ENCODE results near the gene SECTM1.

The SECTM1 gene

DNA sequence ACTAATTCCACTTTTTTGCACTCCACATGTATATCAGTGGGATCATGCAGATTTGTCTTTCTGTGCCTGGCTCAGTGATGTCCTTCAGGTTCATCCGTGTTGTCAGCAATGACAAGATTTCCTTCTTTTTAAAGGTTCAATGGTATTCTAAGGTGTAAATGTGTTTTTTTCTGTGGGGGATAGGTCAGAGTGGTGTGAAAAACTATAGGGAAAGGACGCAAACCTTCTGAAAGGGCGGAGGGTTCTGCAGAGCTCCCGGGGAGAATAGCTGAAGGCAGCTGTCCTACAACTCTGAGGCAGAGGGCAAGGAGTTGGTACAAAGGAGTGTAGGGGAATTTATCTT lies 38.1 kb downstream of the SECTM1 start:
- CTCF ChIA-PET: interaction anchor here (0.6 kb wide), 1 partner anchor 83 kb away, joined by 5 read pairs; the partner anchor contains the start of gene CCDC57
- no peak for DNase-seq (ENCODE audit: extremely low spot score)
- POLR2A ChIA-PET: no interaction called here
- TF ChIP-seq TARDBP (IDR thresholded peaks at IDR 0.05) (no peak), BHLHE40 (IDR thresholded peaks at IDR 0.05; ENCODE audit: borderline replicate concordance) (no peak), ARNT (IDR thresholded peaks at IDR 0.05) (no peak), SUZ12 (IDR thresholded peaks at IDR 0.05) (no peak), HDGF (IDR thresholded peaks at IDR 0.05; ENCODE audit: borderline replicate concordance) (no peak), ZNF384 (IDR thresholded peaks at IDR 0.05) (no peak), CTBP1 (IDR thresholded peaks at IDR 0.05; ENCODE audit: borderline replicate concordance) (no peak), NFRKB (IDR thresholded peaks at IDR 0.05) (no peak), LEF1 (IDR thresholded peaks at IDR 0.05; ENCODE audit: borderline replicate concordance) (no peak), FOXK2 (IDR thresholded peaks at IDR 0.05) (no peak), FOXM1 (IDR thresholded peaks at IDR 0.05; ENCODE audit: borderline replicate concordance) (no peak), FOXA1 (IDR thresholded peaks at IDR 0.05) (no peak), ELF4 (IDR thresholded peaks at IDR 0.05) (no peak), L3MBTL2 (conservative IDR thresholded peaks at IDR 0.05) (no peak), SP1 (IDR thresholded peaks at IDR 0.05) (no peak)
- TF ChIP-seq, protein P1, sequence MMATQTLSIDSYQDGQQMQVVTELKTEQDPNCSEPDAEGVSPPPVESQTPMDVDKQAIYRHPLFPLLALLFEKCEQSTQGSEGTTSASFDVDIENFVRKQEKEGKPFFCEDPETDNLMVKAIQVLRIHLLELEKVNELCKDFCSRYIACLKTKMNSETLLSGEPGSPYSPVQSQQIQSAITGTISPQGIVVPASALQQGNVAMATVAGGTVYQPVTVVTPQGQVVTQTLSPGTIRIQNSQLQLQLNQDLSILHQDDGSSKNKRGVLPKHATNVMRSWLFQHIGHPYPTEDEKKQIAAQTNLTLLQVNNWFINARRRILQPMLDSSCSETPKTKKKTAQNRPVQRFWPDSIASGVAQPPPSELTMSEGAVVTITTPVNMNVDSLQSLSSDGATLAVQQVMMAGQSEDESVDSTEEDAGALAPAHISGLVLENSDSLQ (IDR thresholded peaks at IDR 0.05): no peak

DNA sequence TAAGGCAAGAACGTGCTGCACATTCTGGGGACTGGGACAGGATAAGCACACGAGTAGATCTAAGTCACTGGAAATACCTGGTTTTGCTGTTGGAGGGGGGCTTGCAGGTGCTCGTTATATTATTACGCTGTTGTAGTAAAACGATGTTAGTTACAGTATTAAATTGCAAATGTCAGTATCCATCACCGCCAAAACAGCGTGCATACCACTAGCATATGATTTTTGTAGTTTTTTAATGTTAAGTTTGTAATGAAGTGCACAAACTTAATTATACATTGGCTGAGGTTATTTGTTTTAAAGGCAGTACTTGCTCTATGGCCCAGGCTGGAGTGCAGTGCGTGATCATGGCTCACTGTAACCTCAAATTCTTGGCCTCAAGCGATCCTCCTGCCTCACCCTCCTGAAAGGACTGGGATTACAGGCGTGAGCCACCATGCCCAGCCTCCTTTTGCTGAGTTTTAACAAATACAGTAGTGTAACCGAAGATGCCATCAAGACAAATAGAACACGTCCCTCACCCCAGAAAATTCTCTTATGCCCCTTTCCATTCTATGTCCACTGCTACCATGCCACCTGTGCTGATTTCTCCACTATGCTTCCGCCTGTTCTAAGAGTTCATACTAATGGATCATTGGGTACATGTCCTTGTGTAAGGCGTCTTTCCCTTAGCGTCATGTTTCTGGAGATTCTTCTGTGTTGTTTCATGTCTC lies 39.3 kb downstream of the SECTM1 start:
- no peak for DNase-seq (ENCODE audit: extremely low spot score)
- no peak for TF ChIP-seq CTBP1 (IDR thresholded peaks at IDR 0.05; ENCODE audit: borderline replicate concordance)
- TF ChIP-seq FOXA1 (IDR thresholded peaks at IDR 0.05): no peak
- TF ChIP-seq NFRKB (IDR thresholded peaks at IDR 0.05): no peak
- TF ChIP-seq HDGF (IDR thresholded peaks at IDR 0.05; ENCODE audit: borderline replicate concordance): no peak
- TF ChIP-seq FOXM1 (IDR thresholded peaks at IDR 0.05; ENCODE audit: borderline replicate concordance): no peak
- no peak for TF ChIP-seq ZNF384 (IDR thresholded peaks at IDR 0.05)
- no peak for TF ChIP-seq FOXK2 (IDR thresholded peaks at IDR 0.05)
- TF ChIP-seq L3MBTL2 (conservative IDR thresholded peaks at IDR 0.05): no peak
- no peak for TF ChIP-seq SP1 (IDR thresholded peaks at IDR 0.05)
- TF ChIP-seq TARDBP (IDR thresholded peaks at IDR 0.05): no peak
- TF ChIP-seq ARNT (IDR thresholded peaks at IDR 0.05): no peak
- TF ChIP-seq BHLHE40 (IDR thresholded peaks at IDR 0.05; ENCODE audit: borderline replicate concordance): no peak
- TF ChIP-seq, protein P1 (IDR thresholded peaks at IDR 0.05): no peak
- ChIA-PET CTCF (interaction anchor here (0.7 kb wide), 1 partner anchor 56 kb away, joined by 3 read pairs; no protein-coding TSS in a partner anchor), POLR2A (interaction anchor here (1.0 kb wide), 1 partner anchor 51 kb away, joined by 3 read pairs; no protein-coding TSS in a partner anchor)

DNA sequence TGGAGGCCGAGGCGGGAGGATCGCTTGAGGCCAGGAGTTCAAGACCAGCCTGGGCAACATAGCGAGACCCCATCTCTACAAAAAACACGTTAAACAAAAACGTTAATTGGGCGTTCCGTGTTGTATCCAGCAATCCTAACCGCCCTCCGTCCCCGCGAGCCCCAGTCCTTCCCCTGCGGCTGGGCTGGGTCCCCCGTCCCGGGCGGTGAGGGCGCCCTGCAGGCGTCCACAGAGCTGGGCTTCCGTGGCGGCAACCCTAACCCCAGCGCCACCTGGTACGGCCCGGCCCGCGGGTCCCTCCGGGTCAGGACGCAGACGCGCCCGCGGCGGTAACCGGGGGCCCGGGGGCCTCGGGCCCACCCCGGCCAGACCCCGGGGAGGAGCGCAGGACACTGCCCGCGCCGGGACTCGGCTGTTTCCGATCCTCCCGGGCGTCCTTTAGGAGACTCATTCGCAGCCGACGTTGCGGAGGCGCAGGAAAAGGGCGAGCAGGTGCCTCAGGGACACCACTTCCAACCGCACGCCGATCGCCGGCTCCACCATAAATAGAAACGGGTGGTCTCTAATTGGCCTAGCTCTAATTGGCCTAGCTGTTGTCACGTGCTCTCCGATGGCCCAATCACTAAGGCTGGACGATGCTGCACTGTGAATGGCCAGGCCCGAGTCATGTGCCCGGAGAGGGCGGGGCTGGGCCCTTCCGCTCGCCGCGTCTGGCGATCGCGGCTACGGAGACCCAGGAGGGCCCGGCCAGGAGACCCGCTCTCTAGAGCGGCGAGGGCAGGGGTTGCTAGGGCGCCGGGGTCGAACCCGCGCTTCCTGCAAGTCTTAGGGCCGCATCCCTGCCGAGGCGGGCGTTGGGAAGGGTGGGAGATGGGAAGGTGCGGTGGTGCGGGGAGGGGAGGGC lies 41.1 kb downstream of the SECTM1 start:
- ChIA-PET CTCF (interaction anchor here (0.6 to 1.5 kb wide), 3 partner anchors 55 to 364 kb away, joined by 3 read pairs; no protein-coding TSS in a partner anchor), POLR2A (interaction anchor here (0.6 to 3.5 kb wide), 23 partner anchors 7 to 295 kb away, joined by 3 to 30 read pairs (median 4); partner anchors contain the start of genes CD7 and CSNK1D)
- DNase-seq (ENCODE audit: extremely low spot score): peak; percentile 98
- TF ChIP-seq L3MBTL2 (conservative IDR thresholded peaks at IDR 0.05) (peak; percentile 87), TARDBP (IDR thresholded peaks at IDR 0.05) (no peak), FOXM1 (IDR thresholded peaks at IDR 0.05; ENCODE audit: borderline replicate concordance) (0 out of 2 replicates have a peak, but pooled peaks have one; percentile 16)

DNA sequence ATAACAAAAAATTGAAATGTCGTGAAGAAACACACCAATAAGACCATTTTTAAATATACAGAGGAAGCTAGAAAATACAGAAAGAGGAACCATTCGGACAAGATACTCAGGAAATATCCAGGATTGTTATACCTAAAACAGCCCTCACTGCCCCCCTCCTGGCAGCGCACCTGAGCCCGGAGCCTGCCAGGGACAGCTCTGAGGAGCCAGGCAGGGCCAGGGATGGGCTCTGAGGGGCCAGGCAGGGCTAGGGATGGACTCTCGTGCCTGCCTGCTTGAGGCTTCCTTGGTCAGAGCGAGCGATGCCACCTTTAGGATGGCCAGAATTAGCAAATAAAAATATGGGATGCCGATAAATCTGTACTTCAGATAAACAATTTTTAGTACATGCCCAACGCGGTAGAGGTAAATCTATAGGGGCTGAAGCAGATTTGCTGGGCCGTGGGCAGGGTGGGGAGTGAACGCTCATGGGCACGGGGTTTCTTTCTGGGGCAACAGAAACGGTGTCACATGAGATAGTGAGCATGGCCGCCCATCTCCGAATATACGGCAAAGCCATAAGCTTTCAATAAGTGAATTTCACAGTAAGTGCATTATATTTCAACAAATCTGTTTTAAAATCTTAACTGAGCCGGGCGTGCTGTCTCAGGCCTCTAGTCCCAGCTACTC lies 41.9 kb downstream of the SECTM1 start:
- CTCF ChIA-PET: interaction anchor here (0.6 to 1.5 kb wide), 3 partner anchors 16 to 55 kb away, joined by 3 read pairs; no protein-coding TSS in a partner anchor

DNA sequence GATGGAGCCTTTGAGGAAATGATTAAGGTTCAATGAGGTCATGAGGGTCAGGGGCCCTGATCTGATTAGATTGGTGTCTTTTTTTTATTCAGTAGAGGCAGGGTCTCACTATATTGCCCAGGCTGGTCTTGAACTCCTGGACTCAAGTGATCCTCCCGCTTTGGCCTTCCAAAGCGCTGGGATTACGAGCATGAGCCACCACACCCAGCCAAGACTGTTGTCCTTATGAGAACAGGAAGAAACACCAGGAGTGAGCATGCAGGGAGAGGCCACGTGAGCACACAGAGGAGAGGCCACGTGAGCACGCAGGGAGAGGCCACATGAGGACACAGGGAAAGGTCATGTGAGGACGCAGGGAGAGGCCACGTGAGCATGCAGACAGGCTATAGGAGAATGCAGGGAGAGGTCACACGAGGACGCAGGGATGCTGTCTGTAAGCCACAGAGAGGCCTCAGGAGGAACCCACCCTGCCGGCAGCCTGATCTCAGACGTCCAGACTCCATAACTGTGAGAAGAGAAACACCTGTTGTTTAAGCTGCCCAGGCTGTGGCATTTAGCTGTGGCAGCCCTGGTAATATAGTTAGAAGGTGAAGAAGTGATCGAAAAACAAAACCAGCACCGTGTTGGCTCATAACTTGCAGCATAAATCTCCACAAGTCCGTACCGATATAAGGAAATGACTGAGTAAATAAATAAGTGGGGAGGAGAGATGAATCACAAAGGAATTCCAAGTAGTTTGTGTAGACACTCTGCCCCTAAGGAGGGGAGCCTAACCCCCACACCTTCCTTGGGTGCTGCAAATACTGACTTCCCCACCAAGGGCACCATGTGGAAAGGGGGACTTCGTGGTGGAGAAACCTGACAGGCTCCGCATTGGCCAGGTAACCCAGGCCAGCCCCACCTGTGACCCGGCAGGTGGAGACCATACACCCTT lies 45.4 kb downstream of the SECTM1 start:
- POLR2A ChIA-PET: interaction anchor here (1.2 kb wide), 2 partner anchors 13 to 14 kb away, joined by 3 to 7 read pairs; partner anchors contain the start of gene CSNK1D
- DNase-seq (ENCODE audit: extremely low spot score): peak; percentile 71
- 0 out of 2 replicates have a peak, but pooled peaks have one; percentile 24 for TF ChIP-seq HDGF (IDR thresholded peaks at IDR 0.05; ENCODE audit: borderline replicate concordance)
- TF ChIP-seq ELF4 (IDR thresholded peaks at IDR 0.05): peak; percentile 50; the same call in 1 of the 2 replicates
- TF ChIP-seq TARDBP (IDR thresholded peaks at IDR 0.05): no peak
- no peak for TF ChIP-seq BHLHE40 (IDR thresholded peaks at IDR 0.05; ENCODE audit: borderline replicate concordance)
- no peak for TF ChIP-seq ZNF384 (IDR thresholded peaks at IDR 0.05)
- no peak for TF ChIP-seq FOXM1 (IDR thresholded peaks at IDR 0.05; ENCODE audit: borderline replicate concordance)
- TF ChIP-seq CTBP1 (IDR thresholded peaks at IDR 0.05; ENCODE audit: borderline replicate concordance): 0 out of 2 replicates have a peak, but pooled peaks have one; percentile 25
- TF ChIP-seq L3MBTL2 (conservative IDR thresholded peaks at IDR 0.05): peak; percentile 99
- no peak for TF ChIP-seq SP1 (IDR thresholded peaks at IDR 0.05)
- TF ChIP-seq NFRKB (IDR thresholded peaks at IDR 0.05): no peak
- no peak for TF ChIP-seq LEF1 (IDR thresholded peaks at IDR 0.05; ENCODE audit: borderline replicate concordance)
- TF ChIP-seq, protein P1 (IDR thresholded peaks at IDR 0.05): no peak
- TF ChIP-seq FOXA1 (IDR thresholded peaks at IDR 0.05): no peak
- CTCF ChIA-PET: no interaction called here

More for the DNA sequence above, 41.9 kb downstream of the SECTM1 start:
- TF ChIP-seq CTBP1 (IDR thresholded peaks at IDR 0.05; ENCODE audit: borderline replicate concordance): no peak
- TF ChIP-seq SUZ12 (IDR thresholded peaks at IDR 0.05): no peak
- no peak for TF ChIP-seq TARDBP (IDR thresholded peaks at IDR 0.05)
- no peak for TF ChIP-seq LEF1 (IDR thresholded peaks at IDR 0.05; ENCODE audit: borderline replicate concordance)
- TF ChIP-seq ELF4 (IDR thresholded peaks at IDR 0.05): no peak
- no peak for TF ChIP-seq FOXK2 (IDR thresholded peaks at IDR 0.05)
- no peak for TF ChIP-seq BHLHE40 (IDR thresholded peaks at IDR 0.05; ENCODE audit: borderline replicate concordance)
- POLR2A ChIA-PET: interaction anchor here (0.8 to 3.5 kb wide), 13 partner anchors 8 to 263 kb away, joined by 3 to 30 read pairs (median 8); partner anchors contain the start of gene CSNK1D
- DNase-seq (ENCODE audit: extremely low spot score): no peak

All from HEK293T (cell line).